HUDEP-2 (cell line): ENCODE measurements around the gene MEMO1.
A peak's percentile ranks its signal among the peaks of the same experiment; 100 is the strongest.
"Not testable (repeated sequence)": the region's sequence is repeated elsewhere in the genome, so short reads cannot be mapped to it uniquely, and the experiment has no call there.

Experiments used
- DNase-seq, 76 experiments: peaks; one replicate each; lab custom pipeline; 2025; ENCODE audit not compliant: unreplicated experiment in 76 of 76; lab: John Stamatoyannopoulos, UW

MEMO1 gene

GRCh38 chr2:31999438-31999837 is 11.4 kb downstream of the MEMO1 start:
- no peak for DNase-seq

- DNase-seq, result no peak
These were observed 12.0 kb downstream of the MEMO1 start for GRCh38 chr2:31998731-31999383.

- no peak for DNase-seq
These were observed 13.2 kb downstream of the MEMO1 start for GRCh38 chr2:31997653-31998052.

- no peak for DNase-seq
These were observed 14.1 kb downstream of the MEMO1 start for GRCh38 chr2:31996571-31997150.

GRCh38 chr2:31992934-31993333 is 17.9 kb downstream of the MEMO1 start:
- DNase-seq, result no peak

GRCh38 chr2:31992025-31992579 is 18.7 kb downstream of the MEMO1 start:
- peak in 1 of 76 experiments; percentile 1 for DNase-seq

- DNase-seq, result no peak
These were observed 20.9 kb downstream of the MEMO1 start for GRCh38 chr2:31989946-31990345.

GRCh38 chr2:31987454-31988220 is 23.2 kb downstream of the MEMO1 start:
- peak in 8 of 76 experiments; percentile 1 to 22 (median 8) for DNase-seq

- DNase-seq, result no peak
These were observed 23.9 kb downstream of the MEMO1 start for GRCh38 chr2:31986906-31987305.

GRCh38 chr2:31983762-31984467 is 26.9 kb downstream of the MEMO1 start:
- no peak for DNase-seq

GRCh38 chr2:31980674-31981356 is 30.0 kb downstream of the MEMO1 start:
- DNase-seq, result peak in 27 of 76 experiments; percentile 1 to 65 (median 30)

- no peak for DNase-seq
These were observed 30.9 kb downstream of the MEMO1 start for GRCh38 chr2:31979956-31980355.

GRCh38 chr2:31979018-31979417 is 31.8 kb downstream of the MEMO1 start:
- DNase-seq, result peak in 12 of 76 experiments; percentile 2 to 48 (median 18)

- no peak for DNase-seq
These were observed 32.4 kb downstream of the MEMO1 start for GRCh38 chr2:31978436-31978835.

- DNase-seq, result no peak
These were observed 37.1 kb downstream of the MEMO1 start for GRCh38 chr2:31973665-31974064.

GRCh38 chr2:31972059-31972458 is 38.7 kb downstream of the MEMO1 start:
- DNase-seq, result no peak

GRCh38 chr2:31969178-31969577 is 41.6 kb downstream of the MEMO1 start:
- no peak for DNase-seq

GRCh38 chr2:31967790-31968189 is 43.0 kb downstream of the MEMO1 start:
- no peak for DNase-seq

GRCh38 chr2:31966402-31966801 is 44.4 kb downstream of the MEMO1 start:
- not testable (repeated sequence) for DNase-seq

GRCh38 chr2:31965094-31965493 is 45.7 kb downstream of the MEMO1 start:
- no peak for DNase-seq
